ENCODE measurements around the gene CSF3R. TPM values are rescaled to one million over a fixed set of nuclear protein-coding genes. Genes with fewer than 3 reads are reported as not detected.
"Not testable (repeated sequence)": the region's sequence is repeated elsewhere in the genome, so short reads cannot be mapped to it uniquely, and the experiment has no call there.

The CSF3R gene
- total RNA-seq, 1 donor from 2014 or later = 1.4 TPM

GRCh38 chr1:36487906-36488305, 5.2 kb upstream of the CSF3R start:
- Mint-ChIP-seq H3K4me1 (ENCODE audit: unreplicated experiment) (peaks cover 3% of the 10 kb centered on the region), H3K9me3 (ENCODE audit: unreplicated experiment) (no peaks in the 10 kb centered on the region), H3K27me3 (ENCODE audit: unreplicated experiment) (no peaks in the 10 kb centered on the region), H3K36me3 (ENCODE audit: low read depth, unreplicated experiment) (no peaks in the 10 kb centered on the region), H3K27ac (ENCODE audit: unreplicated experiment) (no peak overlapping the region), H3K4me3 (ENCODE audit: unreplicated experiment) (no peak overlapping the region)
- TF ChIP-seq, protein P1, sequence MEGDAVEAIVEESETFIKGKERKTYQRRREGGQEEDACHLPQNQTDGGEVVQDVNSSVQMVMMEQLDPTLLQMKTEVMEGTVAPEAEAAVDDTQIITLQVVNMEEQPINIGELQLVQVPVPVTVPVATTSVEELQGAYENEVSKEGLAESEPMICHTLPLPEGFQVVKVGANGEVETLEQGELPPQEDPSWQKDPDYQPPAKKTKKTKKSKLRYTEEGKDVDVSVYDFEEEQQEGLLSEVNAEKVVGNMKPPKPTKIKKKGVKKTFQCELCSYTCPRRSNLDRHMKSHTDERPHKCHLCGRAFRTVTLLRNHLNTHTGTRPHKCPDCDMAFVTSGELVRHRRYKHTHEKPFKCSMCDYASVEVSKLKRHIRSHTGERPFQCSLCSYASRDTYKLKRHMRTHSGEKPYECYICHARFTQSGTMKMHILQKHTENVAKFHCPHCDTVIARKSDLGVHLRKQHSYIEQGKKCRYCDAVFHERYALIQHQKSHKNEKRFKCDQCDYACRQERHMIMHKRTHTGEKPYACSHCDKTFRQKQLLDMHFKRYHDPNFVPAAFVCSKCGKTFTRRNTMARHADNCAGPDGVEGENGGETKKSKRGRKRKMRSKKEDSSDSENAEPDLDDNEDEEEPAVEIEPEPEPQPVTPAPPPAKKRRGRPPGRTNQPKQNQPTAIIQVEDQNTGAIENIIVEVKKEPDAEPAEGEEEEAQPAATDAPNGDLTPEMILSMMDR (IDR thresholded peaks at IDR 0.05; ENCODE audit: unreplicated experiment) = no peak
- no peak for DNase-seq (ENCODE audit: low spot score)

DNA sequence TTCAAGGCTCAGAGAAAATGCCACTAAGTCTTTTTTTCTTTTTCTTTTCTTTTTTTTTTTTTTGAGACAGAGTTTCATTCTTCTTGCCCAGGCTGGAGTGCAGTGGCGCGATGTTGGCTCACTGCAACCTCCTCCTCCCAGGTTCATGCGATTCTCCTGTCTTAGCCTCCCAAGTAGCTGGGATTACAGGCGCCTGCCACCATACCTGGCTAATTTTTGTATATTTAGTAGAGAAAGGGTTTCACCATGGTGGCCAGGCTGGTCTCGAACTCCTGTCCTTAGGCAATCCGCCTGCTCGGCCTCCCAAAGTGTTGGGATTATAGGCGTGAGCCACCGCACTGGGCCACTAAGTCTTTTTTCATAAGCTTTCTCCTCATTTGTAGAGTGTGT, 4.6 kb upstream of the CSF3R start:
- not testable (repeated sequence) for H3K9me3 Mint-ChIP-seq (ENCODE audit: unreplicated experiment); H3K27ac Mint-ChIP-seq (ENCODE audit: unreplicated experiment); H3K4me3 Mint-ChIP-seq (ENCODE audit: unreplicated experiment); H3K4me1 Mint-ChIP-seq (ENCODE audit: unreplicated experiment); H3K27me3 Mint-ChIP-seq (ENCODE audit: unreplicated experiment); H3K36me3 Mint-ChIP-seq (ENCODE audit: low read depth, unreplicated experiment); DNase-seq (ENCODE audit: low spot score)

- no peaks in the 10 kb centered on the region for H3K36me3 Mint-ChIP-seq (ENCODE audit: low read depth, unreplicated experiment)
- DNase-seq (ENCODE audit: low spot score) = no peak
- peaks cover under 1% of the 10 kb centered on the region for H3K27me3 Mint-ChIP-seq (ENCODE audit: unreplicated experiment)
- H3K4me1 Mint-ChIP-seq (ENCODE audit: unreplicated experiment) = peaks cover 9% of the 10 kb centered on the region
- no peak overlapping the region for H3K27ac Mint-ChIP-seq (ENCODE audit: unreplicated experiment)
- no peak overlapping the region for H3K4me3 Mint-ChIP-seq (ENCODE audit: unreplicated experiment)
- TF ChIP-seq, protein P1 (IDR thresholded peaks at IDR 0.05; ENCODE audit: unreplicated experiment) = no peak
- H3K9me3 Mint-ChIP-seq (ENCODE audit: unreplicated experiment) = no peaks in the 10 kb centered on the region
These were observed 4.0 kb upstream of the CSF3R start for GRCh38 chr1:36486439-36487335.

DNA sequence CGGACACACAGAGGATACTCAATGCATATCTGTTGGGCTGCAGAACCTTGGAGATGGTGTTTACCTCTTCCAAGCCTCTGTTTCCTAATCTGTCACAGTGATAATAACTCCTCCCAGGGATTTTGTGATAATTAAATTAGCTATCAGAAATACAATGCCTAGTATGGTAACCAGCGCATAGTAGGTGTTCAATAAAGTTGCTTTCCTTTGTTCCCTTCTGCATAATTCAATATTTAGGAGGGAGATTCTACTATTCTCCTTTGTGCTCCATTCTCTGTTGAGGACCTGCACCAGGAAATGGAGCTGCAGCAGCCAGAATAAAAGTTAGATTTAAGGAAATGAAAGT, 3.4 kb upstream of the CSF3R start:
- TF ChIP-seq, protein P1 (IDR thresholded peaks at IDR 0.05; ENCODE audit: unreplicated experiment) = no peak
- no peak overlapping the region for H3K4me3 Mint-ChIP-seq (ENCODE audit: unreplicated experiment)
- no peaks in the 10 kb centered on the region for H3K9me3 Mint-ChIP-seq (ENCODE audit: unreplicated experiment)
- no peak overlapping the region for H3K27ac Mint-ChIP-seq (ENCODE audit: unreplicated experiment)
- no peaks in the 10 kb centered on the region for H3K36me3 Mint-ChIP-seq (ENCODE audit: low read depth, unreplicated experiment)
- DNase-seq (ENCODE audit: low spot score) = no peak
- peaks cover 5% of the 10 kb centered on the region for H3K27me3 Mint-ChIP-seq (ENCODE audit: unreplicated experiment)
- H3K4me1 Mint-ChIP-seq (ENCODE audit: unreplicated experiment) = peaks cover 10% of the 10 kb centered on the region

DNA sequence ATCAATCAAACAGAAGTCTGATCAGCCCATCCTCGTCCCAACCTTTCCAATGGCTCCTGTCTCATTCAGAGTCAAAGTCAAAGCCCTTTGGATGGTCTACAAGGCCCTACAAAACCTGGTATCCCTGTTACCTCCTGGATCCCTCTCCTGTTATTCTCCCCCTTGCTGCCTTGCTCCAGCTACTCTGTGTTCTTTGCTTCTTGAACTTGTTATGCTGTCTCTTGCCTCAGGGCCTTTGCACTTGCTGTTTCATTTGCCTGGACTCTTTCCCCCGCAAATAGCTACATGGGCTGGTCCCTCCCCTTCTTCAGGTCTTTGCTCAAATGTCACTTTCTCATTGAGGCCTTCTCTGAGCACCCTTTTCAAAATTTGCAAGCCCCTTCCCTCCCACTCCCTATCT, 1.4 kb upstream of the CSF3R start:
- TF ChIP-seq, protein P1 (IDR thresholded peaks at IDR 0.05; ENCODE audit: unreplicated experiment) = no peak
- Mint-ChIP-seq H3K9me3 (ENCODE audit: unreplicated experiment) (no peaks in the 10 kb centered on the region), H3K4me3 (ENCODE audit: unreplicated experiment) (no peak overlapping the region), H3K27ac (ENCODE audit: unreplicated experiment) (peak overlapping the region; percentile 36), H3K4me1 (ENCODE audit: unreplicated experiment) (peaks cover 10% of the 10 kb centered on the region), H3K27me3 (ENCODE audit: unreplicated experiment) (peaks cover 6% of the 10 kb centered on the region), H3K36me3 (ENCODE audit: low read depth, unreplicated experiment) (no peaks in the 10 kb centered on the region)
- DNase-seq (ENCODE audit: low spot score) = no peak
